Liver (tissue), 9 donors: ENCODE results near the gene PRAMEF2. TPM values are rescaled to one million over a fixed set of nuclear protein-coding genes. Genes with fewer than 3 reads are reported as not detected.
"Not testable (repeated sequence)": the region's sequence is repeated elsewhere in the genome, so short reads cannot be mapped to it uniquely, and the experiment has no call there.

Source experiments
- DNase-seq: peaks from one replicate; pipeline ENCODE4 v3.0.0-alpha.2; 2017; ENCODE audit warnings: low spot score
- H3K27ac ChIP-seq, 2 donors: one replicate each; pipeline ENCODE4 v1.7.0; 2013; ENCODE audit warnings: inconsistent platforms in 2 of 2, low read length in 2 of 2, control low read depth in 1 of 2, low read depth in 1 of 2, mild to moderate bottlenecking in 1 of 2
- H3K27me3 ChIP-seq, 4 donors: one replicate each; pipeline versions ENCODE4 v1.6.1 to v1.7.0; 2013; ENCODE audit warnings: low read length in 3 of 4, inconsistent platforms in 1 of 4, mild to moderate bottlenecking in 1 of 4, moderate library complexity in 1 of 4; ENCODE audit not compliant: control insufficient read depth in 4 of 4, insufficient read depth in 4 of 4
- H3K36me3 ChIP-seq, 4 donors: one replicate each; pipeline versions ENCODE4 v1.6.1 to v1.7.0; 2013; ENCODE audit warnings: low read length in 3 of 4, mild to moderate bottlenecking in 3 of 4, low read depth in 1 of 4, moderate library complexity in 1 of 4; ENCODE audit not compliant: control insufficient read depth in 4 of 4, insufficient read depth in 3 of 4
- H3K4me1 ChIP-seq, 4 donors: one replicate each; pipeline versions ENCODE4 v1.6.1 to v1.7.0; 2013; ENCODE audit warnings: low read length in 3 of 4, mild to moderate bottlenecking in 3 of 4, moderate library complexity in 1 of 4; ENCODE audit not compliant: control insufficient read depth in 4 of 4, insufficient read depth in 4 of 4
- H3K4me3 ChIP-seq, 3 donors: one replicate each; pipeline versions ENCODE4 v1.6.1 to v1.7.0; 2013; ENCODE audit warnings: low read length in 3 of 3, control low read depth in 1 of 3, low read depth in 1 of 3, mild to moderate bottlenecking in 1 of 3
- H3K9ac ChIP-seq, 2 donors: one replicate each; pipeline ENCODE4 v1.7.0; 2013; ENCODE audit warnings: low read length in 2 of 2, mild to moderate bottlenecking in 2 of 2, moderate library complexity in 2 of 2, control low read depth in 1 of 2, low read depth in 1 of 2
- H3K9me3 ChIP-seq, 4 donors: one replicate each; pipeline versions ENCODE4 v1.6.1 to v1.7.0; 2013; ENCODE audit warnings: low read length in 3 of 4; ENCODE audit not compliant: control insufficient read depth in 4 of 4
- CTCF ChIP-seq: fragments of 150-350 bp; IDR thresholded peaks from 2 replicates; pipeline ENCODE4 v1.5.1; 2017; ENCODE audit warnings: improper control_type of control experiment, low read depth, low read length; ENCODE audit not compliant: missing input control
- EGR1 ChIP-seq, 2 donors: IDR thresholded peaks; 2 replicates each; pipeline ENCODE4 v1.6.1; 2016 to 2018; ENCODE audit warnings: antibody characterized with exemption in 2 of 2, low read depth in 2 of 2
- FOXA2 ChIP-seq: IDR thresholded peaks from 2 replicates; pipeline ENCODE4 v1.6.1; 2016; ENCODE audit warnings: antibody characterized with exemption
- GABPA ChIP-seq, 2 donors: IDR thresholded peaks in 1 of 2; conservative IDR thresholded peaks in 1 of 2; 2 replicates each; pipeline ENCODE4 v1.6.1; 2016; ENCODE audit warnings: antibody characterized with exemption in 2 of 2, mild to moderate bottlenecking in 1 of 2, moderate library complexity in 1 of 2
- HNF4A ChIP-seq, 2 donors: conservative IDR thresholded peaks; 2 replicates each; pipeline ENCODE4 v1.6.1; 2016; ENCODE audit warnings: antibody characterized with exemption in 2 of 2, mild to moderate bottlenecking in 2 of 2
- HNF4G ChIP-seq: IDR thresholded peaks from 2 replicates; pipeline ENCODE4 v1.6.1; 2016; ENCODE audit warnings: antibody characterized with exemption
- JUND ChIP-seq, 2 donors: IDR thresholded peaks; 2 replicates each; pipeline ENCODE4 v1.6.1; 2016; ENCODE audit warnings: antibody characterized with exemption in 2 of 2
- NR2F2 ChIP-seq: IDR thresholded peaks from 2 replicates; pipeline ENCODE4 v1.6.1; 2016; ENCODE audit warnings: antibody characterized with exemption
- RAD21 ChIP-seq, 2 donors: IDR thresholded peaks; 2 replicates each; pipeline ENCODE4 v1.6.1; 2016; ENCODE audit warnings: antibody characterized with exemption in 2 of 2, mild to moderate bottlenecking in 2 of 2
- REST ChIP-seq: IDR thresholded peaks from 2 replicates; pipeline ENCODE4 v1.6.1; 2016; ENCODE audit warnings: antibody characterized with exemption, mild to moderate bottlenecking
- RXRA ChIP-seq, 2 donors: IDR thresholded peaks; 2 replicates each; pipeline ENCODE4 v1.6.1; 2017 to 2018; ENCODE audit warnings: antibody characterized with exemption in 2 of 2, mild to moderate bottlenecking in 1 of 2
- SP1 ChIP-seq: IDR thresholded peaks from 2 replicates; pipeline ENCODE4 v1.6.1; 2018; ENCODE audit warnings: antibody characterized with exemption, mild to moderate bottlenecking
- YY1 ChIP-seq: IDR thresholded peaks from 2 replicates; pipeline ENCODE4 v1.6.1; 2016; ENCODE audit warnings: antibody characterized with exemption, mild to moderate bottlenecking
- WGBS: extraction: QIAGEN DNeasy Blood & Tissue Kit; methylation state at CpG from one replicate; pipeline ENCODE4 v1.1.7; 2013; 5-methylcytosine and 5-hydroxymethylcytosine counted together
- polyA plus RNA-seq, 2 donors: library from polyadenylated mRNA; stranded (reverse) in 1 of 2; unstranded in 1 of 2; fragments of 200-250 nt in 1 of 2; fragments of >200 nt in 1 of 2; fragmentation: Nextera tagmentation in 1 of 2; extraction: Ambion mirVana in 1 of 2; gene quantifications; one replicate each; pipeline versions ENCODE4 v1.2.1 to v1.2.3, GENCODE V29; 2013 to 2015
- total RNA-seq, 2 donors: library from RNA; depleted of rRNA; stranded (reverse); fragments of >200 nt; gene quantifications; one replicate each; pipeline ENCODE4 v1.2.3, GENCODE V29; 2014
- TF ChIP-seq, protein P1 (sequence below): IDR thresholded peaks from 2 replicates; pipeline ENCODE4 v1.6.1; 2016; ENCODE audit warnings: antibody characterized with exemption
- TF ChIP-seq, protein P2 (sequence below): IDR thresholded peaks from 2 replicates; pipeline ENCODE4 v1.6.1; 2016; ENCODE audit warnings: antibody characterized with exemption
- donor health status: healthy.
- donor health status: healthy.
- donor health status: healthy.
- donor health status: healthy.
- donor health status: healthy.

The PRAMEF2 gene
- total RNA-seq = not detected
- polyA plus RNA-seq = not detected

- not testable (repeated sequence) for H3K36me3 ChIP-seq, DNase-seq, H3K9ac ChIP-seq, H3K27ac ChIP-seq, H3K4me1 ChIP-seq, H3K9me3 ChIP-seq, H3K27me3 ChIP-seq, H3K4me3 ChIP-seq
- WGBS = 73% methylated on average over 2 of the region's 2 CpGs
Observed at GRCh38 chr1:12856786-12857185, at the start of gene PRAMEF2. Gene PRAMEF2, plus strand, starts transcription at chr1:12857086. Its CDS starts 1,924 bp downstream, at chr1:12859010.

GRCh38 chr1:12809933-12810332 is 47.0 kb upstream of the PRAMEF2 start:
- H3K9me3 ChIP-seq = no peaks in the 10 kb centered on the region
- H3K36me3 ChIP-seq = no peaks in the 10 kb centered on the region
- H3K27ac ChIP-seq = no peak overlapping the region
- WGBS = 90% methylated on average over 1 of the region's 1 CpG
- H3K9ac ChIP-seq = no peak overlapping the region
- no peak overlapping the region for H3K4me3 ChIP-seq
- peaks cover 0 to 3% (median 0%) of the 10 kb centered on the region in 4 donors for H3K27me3 ChIP-seq
- no peak for DNase-seq
- TF ChIP-seq CTCF = no peak
- TF ChIP-seq HNF4A (conservative IDR thresholded peaks at IDR 0.05) = no peak
- no peak for TF ChIP-seq SP1
- TF ChIP-seq HNF4G = no peak
- TF ChIP-seq, protein P1, sequence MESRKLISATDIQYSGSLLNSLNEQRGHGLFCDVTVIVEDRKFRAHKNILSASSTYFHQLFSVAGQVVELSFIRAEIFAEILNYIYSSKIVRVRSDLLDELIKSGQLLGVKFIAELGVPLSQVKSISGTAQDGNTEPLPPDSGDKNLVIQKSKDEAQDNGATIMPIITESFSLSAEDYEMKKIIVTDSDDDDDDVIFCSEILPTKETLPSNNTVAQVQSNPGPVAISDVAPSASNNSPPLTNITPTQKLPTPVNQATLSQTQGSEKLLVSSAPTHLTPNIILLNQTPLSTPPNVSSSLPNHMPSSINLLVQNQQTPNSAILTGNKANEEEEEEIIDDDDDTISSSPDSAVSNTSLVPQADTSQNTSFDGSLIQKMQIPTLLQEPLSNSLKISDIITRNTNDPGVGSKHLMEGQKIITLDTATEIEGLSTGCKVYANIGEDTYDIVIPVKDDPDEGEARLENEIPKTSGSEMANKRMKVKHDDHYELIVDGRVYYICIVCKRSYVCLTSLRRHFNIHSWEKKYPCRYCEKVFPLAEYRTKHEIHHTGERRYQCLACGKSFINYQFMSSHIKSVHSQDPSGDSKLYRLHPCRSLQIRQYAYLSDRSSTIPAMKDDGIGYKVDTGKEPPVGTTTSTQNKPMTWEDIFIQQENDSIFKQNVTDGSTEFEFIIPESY = no peak
- no peaks in the 10 kb centered on the region for H3K4me1 ChIP-seq

DNA sequence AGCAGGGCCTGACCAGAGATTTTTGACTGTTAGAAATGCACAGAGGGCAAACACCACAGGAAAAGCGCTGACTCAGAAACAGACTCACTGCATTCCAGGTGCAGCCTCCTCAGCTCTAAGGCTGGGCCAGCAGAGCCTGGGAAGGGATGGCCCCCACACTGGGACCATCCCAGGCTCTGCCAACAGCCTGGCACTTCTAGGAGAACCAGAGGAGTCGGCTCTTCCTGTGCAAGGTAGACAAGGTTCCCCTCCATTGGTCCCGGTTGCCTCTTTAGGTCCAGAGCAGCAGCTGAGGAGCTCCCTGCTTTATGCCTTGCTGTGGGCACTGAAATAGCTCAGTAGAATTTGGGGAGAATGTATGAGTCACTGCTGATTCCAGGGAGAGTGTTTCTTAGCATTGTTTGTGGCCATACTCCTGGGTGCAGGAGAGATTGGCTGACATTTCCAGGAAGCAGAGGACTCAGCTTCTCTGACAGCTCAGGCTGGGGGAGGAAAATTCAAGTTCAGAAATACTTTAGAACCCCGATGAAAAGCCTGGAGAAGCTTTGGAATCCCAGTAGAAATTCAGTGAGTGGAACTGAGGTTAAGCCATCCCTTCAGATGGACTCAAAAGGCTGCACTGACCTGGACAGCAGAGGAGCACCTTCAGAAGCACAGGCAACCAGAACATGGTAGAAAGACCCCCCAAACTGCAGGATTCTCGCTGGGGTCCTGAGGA is 46.0 kb upstream of the PRAMEF2 start:
- DNase-seq = no peak
- H3K36me3 ChIP-seq = no peaks in the 10 kb centered on the region
- H3K27me3 ChIP-seq = peaks cover 0 to 3% (median 0%) of the 10 kb centered on the region in 4 donors
- H3K27ac ChIP-seq = no peak overlapping the region
- H3K9me3 ChIP-seq = no peaks in the 10 kb centered on the region
- whole genome bisulfite sequencing = 64% methylated on average over 5 of the region's 5 CpGs
- no peak overlapping the region for H3K9ac ChIP-seq
- no peak for TF ChIP-seq GABPA (IDR thresholded peaks at IDR 0.05 in 1 of 2, conservative IDR thresholded peaks at IDR 0.05 in 1 of 2)
- no peak for TF ChIP-seq SP1
- TF ChIP-seq JUND (IDR thresholded peaks at IDR 0.05) = no peak
- TF ChIP-seq CTCF = no peak
- no peak for TF ChIP-seq YY1
- no peak for TF ChIP-seq EGR1 (IDR thresholded peaks at IDR 0.05; ENCODE audit: low read depth in 2 of 2)
- no peak for TF ChIP-seq REST
- TF ChIP-seq FOXA2 = no peak
- TF ChIP-seq RXRA (IDR thresholded peaks at IDR 0.05) = no peak
- TF ChIP-seq NR2F2 = no peak
- no peak for TF ChIP-seq RAD21 (IDR thresholded peaks at IDR 0.05)
- TF ChIP-seq, protein P2, sequence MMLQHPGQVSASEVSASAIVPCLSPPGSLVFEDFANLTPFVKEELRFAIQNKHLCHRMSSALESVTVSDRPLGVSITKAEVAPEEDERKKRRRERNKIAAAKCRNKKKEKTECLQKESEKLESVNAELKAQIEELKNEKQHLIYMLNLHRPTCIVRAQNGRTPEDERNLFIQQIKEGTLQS = no peak
- no peak for TF ChIP-seq HNF4G
- H3K4me3 ChIP-seq = no peak overlapping the region
- H3K4me1 ChIP-seq = no peaks in the 10 kb centered on the region
